Muscle of leg (tissue), 11 donors: ENCODE data around the gene EGFR. TPM values are rescaled to one million over a fixed set of nuclear protein-coding genes. Genes with fewer than 3 reads are reported as not detected.

ENCODE experiments used
- DNase-seq: peaks from one replicate; pipeline ENCODE4 v3.0.0; 2013
- H3K27ac ChIP-seq: one replicate; pipeline ENCODE4 v1.5.1; 2013; ENCODE audit warnings: mild to moderate bottlenecking, low read length, control low read depth
- H3K27me3 ChIP-seq: one replicate; pipeline ENCODE4 v1.6.1; 2013; ENCODE audit warnings: low read length; ENCODE audit not compliant: control insufficient read depth, insufficient read depth
- H3K36me3 ChIP-seq: one replicate; pipeline ENCODE4 v1.6.1; 2013; ENCODE audit warnings: low read length; ENCODE audit not compliant: control insufficient read depth, insufficient read depth
- H3K4me1 ChIP-seq: one replicate; pipeline ENCODE4 v1.6.1; 2013; ENCODE audit warnings: low read length; ENCODE audit not compliant: control insufficient read depth, insufficient read depth
- H3K4me3 ChIP-seq: one replicate; pipeline ENCODE4 v1.5.1; 2013; ENCODE audit warnings: low read length, control low read depth
- H3K9me3 ChIP-seq: replicated peaks from 2 replicates; pipeline ENCODE4 v1.6.1; 2013; ENCODE audit warnings: low read depth, low read length; ENCODE audit not compliant: control insufficient read depth
- WGBS: methylation state at CpG from one replicate; pipeline ENCODE4 v1.1.5; 2013; ENCODE audit warnings: missing lambda C conversion rate; ENCODE audit not compliant: insufficient coverage; 5-methylcytosine and 5-hydroxymethylcytosine counted together
- polyA plus RNA-seq, 8 donors: library from polyadenylated mRNA; unstranded; fragments of 120-200 nt; gene quantifications; one replicate each; pipeline versions ENCODE4 v1.2.1 to v1.2.3, GENCODE V29; 2013; ENCODE audit warnings: inconsistent platforms in 1 of 8, low replicate concordance in 1 of 8; ENCODE audit not compliant: insufficient read length in 8 of 8, insufficient read depth in 1 of 8
- total RNA-seq: library from RNA; stranded (reverse); fragments of 120-200 nt; gene quantifications from one replicate; pipeline ENCODE4 v1.2.4, GENCODE V29; 2013

The EGFR gene
- total and polyA plus RNA-seq, 9 donors: 18.6 to 42.8 (median 25.5) TPM

DNA sequence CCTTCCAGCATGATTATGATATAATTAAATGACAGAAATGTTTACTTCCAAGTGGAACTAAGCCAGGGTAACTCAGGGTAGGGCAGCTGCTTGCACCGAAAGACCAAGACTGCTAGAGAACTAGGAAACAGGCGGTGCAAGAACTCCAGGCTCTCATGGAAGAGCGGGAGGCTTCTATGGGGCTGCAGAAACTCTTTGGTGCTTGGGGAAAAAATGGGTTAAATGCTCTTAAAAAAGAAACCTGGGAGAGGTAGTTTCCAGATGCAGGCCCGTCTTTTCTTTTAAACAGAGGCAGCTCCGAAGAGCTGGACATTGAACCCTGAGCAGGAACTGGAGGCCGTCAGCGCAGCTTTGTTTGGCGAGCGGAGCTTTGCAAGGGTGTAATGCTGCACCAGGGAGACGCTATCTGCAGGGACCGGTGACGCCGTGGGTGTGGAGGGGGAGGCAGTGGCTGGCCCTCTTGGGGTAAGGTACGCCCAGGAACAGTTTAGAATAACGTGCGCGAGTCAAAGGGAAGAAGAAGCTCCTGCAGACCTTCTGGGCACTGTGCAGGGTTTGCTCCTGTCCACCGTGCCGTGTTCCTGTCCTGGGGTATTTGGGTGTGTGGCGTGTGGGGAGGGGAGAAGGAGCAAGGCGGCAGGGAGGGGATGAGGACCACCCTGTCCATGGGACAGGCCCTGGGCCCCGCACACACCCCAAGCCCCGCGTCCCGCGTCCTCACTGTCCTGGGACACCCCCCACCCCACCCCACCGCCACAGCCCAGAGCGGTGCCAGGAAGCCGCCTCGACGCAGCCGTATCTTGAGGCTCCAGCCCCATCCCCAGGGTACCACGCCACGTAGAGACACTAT is 59.0 kb downstream of the EGFR start:
- H3K4me1 ChIP-seq: peaks cover 45% of the 10 kb centered on the region
- H3K36me3 ChIP-seq: no peaks in the 10 kb centered on the region
- 67% methylated on average over 23 of the region's 34 CpGs for WGBS
- no peak for DNase-seq
- H3K9me3 ChIP-seq: no peaks in the 10 kb centered on the region
- no peak overlapping the region for H3K27ac ChIP-seq
- no peak overlapping the region for H3K4me3 ChIP-seq
- H3K27me3 ChIP-seq: no peaks in the 10 kb centered on the region

DNA sequence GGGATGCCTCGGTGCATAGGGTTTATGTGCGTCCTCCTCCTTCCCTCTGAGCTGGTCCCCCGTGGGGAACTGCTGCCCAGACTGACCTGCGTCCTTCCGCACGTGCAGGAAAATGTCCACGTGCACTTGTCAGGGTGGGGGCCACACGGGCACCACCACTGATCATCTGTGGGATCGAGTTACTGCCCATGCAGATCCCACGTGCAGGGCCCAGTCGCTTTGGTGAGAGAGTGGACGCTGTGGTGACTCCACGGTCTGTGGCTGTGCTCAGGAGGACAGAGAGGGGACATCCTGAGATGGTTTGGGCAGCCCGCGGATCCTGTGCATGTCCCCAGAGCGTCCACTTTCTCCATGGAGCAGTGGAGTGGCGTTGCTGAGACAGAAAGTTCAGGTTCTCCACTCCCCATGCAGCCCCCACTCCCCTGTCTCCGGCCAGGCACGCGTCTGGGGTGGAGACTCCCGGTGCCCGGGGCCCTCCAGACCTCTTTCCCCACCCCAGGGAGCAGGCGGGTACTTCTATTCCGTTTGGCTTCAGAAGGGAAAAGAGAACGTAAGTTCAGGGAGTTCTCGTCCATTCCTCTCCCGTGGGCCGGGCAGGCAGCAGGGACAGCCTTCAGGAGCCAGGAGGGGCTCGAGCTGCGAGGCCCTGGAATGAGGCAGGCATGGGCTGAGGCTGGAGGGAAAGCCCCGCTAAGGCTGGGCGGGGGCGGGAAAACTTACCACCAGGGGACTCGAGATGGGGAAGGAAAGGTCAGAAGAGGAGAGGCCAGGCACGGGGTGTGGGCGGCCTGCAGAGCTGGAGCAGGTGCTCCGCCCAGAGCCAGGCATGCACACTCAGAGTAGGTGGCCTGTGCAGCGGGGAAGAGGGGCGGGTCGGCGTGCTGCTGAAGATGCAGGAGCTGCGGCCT is 59.9 kb downstream of the EGFR start:
- H3K36me3 ChIP-seq: no peaks in the 10 kb centered on the region

DNA sequence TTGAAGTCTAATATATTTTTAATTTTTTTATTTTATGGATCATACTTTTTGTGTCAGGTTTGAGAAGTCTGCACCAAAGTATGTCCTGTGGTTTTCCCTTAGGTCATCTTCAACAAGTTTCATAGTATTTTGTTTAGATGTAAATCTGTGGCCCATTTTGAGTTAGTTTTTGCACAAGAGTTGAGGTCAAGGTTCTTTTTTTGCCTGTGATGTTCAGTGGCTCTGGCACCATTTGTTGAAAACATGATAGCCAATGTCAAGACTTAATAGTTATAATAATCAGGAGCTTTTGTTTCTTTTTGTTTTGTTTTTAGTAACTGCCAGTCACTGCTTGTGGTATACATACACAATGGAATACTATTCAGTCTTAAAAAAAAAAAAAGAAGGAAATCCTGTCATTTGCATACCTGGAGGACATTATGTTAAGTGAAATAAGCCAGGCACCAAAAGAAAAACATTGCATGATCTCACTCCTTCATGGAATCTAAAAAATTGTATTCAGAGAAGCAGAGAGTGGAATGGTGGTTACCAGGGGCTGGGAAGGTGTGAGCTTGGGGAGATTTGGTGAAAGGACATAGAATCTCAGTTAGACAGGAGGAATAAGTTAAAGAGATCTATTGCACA is 61.3 kb downstream of the EGFR start:
- Histone ChIP-seq H3K27ac (no peak overlapping the region), H3K36me3 (no peaks in the 10 kb centered on the region), H3K9me3 (no peaks in the 10 kb centered on the region), H3K4me3 (no peak overlapping the region), H3K4me1 (peaks cover 29% of the 10 kb centered on the region), H3K27me3 (no peaks in the 10 kb centered on the region)
- DNase-seq: no peak

More for the DNA sequence above, 59.9 kb downstream of the EGFR start:
- H3K27ac ChIP-seq: no peak overlapping the region
- no peak overlapping the region for H3K4me3 ChIP-seq
- H3K9me3 ChIP-seq: no peaks in the 10 kb centered on the region
- 65% methylated on average over 31 of the region's 42 CpGs for WGBS
- H3K4me1 ChIP-seq: peaks cover 38% of the 10 kb centered on the region
- DNase-seq: no peak
- H3K27me3 ChIP-seq: no peaks in the 10 kb centered on the region

DNA sequence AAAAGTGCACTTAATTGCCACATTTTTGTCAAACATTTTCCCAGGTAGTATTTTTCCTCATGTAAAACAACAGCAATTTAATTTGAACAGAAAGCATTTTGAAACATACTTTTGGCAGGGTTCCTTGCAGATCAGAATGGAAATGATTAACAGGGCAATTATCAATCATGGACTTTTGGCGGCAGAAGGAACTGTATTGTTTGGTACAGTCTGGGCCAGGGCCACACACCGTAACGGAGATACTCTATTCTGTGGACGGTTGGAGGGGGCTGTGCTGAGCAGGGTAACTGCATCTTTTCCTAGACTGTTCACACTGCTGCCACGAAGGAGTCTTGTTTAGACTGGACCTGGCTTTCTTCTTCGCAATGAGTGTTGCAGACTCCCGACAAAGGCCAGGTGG is 62.3 kb downstream of the EGFR start:
- no peaks in the 10 kb centered on the region for H3K36me3 ChIP-seq
- no peak for DNase-seq
- 45% methylated on average over 7 of the region's 7 CpGs for WGBS

DNA sequence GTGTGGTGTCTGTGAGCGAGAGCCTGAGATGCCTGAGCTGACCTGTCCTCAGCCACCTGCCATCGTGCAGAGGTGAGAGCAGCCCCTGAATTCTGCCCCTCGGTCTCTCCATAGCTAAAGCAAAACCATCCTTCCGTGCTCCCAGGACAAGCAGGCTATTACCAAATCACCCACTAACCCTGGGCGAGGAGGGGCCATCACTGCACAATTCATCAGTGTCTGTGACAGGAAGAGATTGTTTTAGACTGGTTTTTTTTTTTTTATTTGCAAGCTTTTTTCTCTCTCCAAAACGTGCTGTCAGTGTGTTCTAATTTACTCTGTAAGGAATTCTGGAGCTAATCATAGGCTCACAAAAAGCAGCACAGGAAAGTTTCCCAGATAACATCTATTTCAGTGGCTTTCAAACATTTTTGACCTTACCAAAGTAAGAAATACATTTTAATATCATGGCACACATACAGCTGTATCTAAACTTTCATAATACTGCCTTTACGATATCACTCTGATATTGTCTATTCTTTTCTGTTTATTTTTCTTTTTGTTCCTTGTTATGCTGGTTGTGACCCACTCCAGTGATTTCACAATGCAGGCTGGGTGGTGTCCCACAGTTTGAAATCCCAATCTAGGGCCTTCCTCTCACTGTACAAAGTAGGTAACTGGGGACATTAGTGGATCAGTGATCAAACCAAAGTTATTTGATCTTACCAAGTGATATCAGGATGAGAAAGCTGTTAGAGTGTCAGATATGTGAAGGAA is 62.8 kb downstream of the EGFR start:
- WGBS: no CpG with 5 or more reads among the region's 7 CpGs
- H3K27me3 ChIP-seq: no peaks in the 10 kb centered on the region
- no peak for DNase-seq
- H3K9me3 ChIP-seq: no peaks in the 10 kb centered on the region
- H3K4me3 ChIP-seq: no peak overlapping the region
- H3K36me3 ChIP-seq: no peaks in the 10 kb centered on the region
- peaks cover 30% of the 10 kb centered on the region for H3K4me1 ChIP-seq
- H3K27ac ChIP-seq: no peak overlapping the region

More for the DNA sequence above, 62.3 kb downstream of the EGFR start:
- Histone ChIP-seq H3K4me1 (peaks cover 27% of the 10 kb centered on the region), H3K4me3 (no peak overlapping the region), H3K27ac (no peak overlapping the region), H3K9me3 (no peaks in the 10 kb centered on the region), H3K27me3 (no peaks in the 10 kb centered on the region)

DNA sequence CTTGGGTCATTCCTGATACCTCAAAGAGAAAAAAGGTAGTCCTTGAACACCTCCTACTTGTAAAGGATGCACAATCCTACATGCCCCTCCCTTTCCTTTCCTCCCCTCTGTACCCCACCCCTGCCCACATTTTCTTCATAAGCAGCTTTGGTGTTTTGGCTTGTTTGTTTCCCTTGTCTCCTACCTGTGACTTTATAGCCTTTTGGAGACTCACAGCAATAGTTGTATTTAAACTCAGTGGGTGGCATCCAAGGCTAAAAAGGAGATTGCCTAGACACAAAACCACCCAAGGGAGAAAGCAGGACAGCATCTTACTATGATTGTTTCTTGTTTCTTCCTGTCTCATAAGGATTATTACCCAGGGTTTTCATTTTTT is 63.4 kb downstream of the EGFR start:
- DNase-seq: no peak
- no peaks in the 10 kb centered on the region for H3K36me3 ChIP-seq
- no peak overlapping the region for H3K4me3 ChIP-seq
- H3K27me3 ChIP-seq: no peaks in the 10 kb centered on the region
- no peaks in the 10 kb centered on the region for H3K9me3 ChIP-seq
- peaks cover 36% of the 10 kb centered on the region for H3K4me1 ChIP-seq
- H3K27ac ChIP-seq: no peak overlapping the region

DNA sequence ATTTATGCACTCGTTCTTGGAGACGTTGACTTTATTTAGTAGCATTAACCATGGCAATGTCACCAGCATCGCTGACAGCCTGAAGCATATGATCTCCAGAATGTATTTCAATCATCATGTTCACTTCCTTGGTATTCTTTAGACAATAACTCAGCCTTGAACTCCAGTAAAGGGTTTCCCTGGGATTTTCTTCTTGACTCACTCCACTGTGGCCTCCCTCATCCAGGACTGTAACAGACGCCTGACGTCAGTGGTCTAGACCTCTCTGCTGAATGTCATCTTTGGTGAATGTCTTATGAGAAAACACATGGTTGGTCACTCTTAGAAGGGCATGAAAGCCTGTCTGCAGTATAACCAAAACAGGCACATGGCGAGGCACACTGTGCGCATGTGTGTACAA is 64.4 kb downstream of the EGFR start:
- Histone ChIP-seq H3K27me3 (no peaks in the 10 kb centered on the region), H3K4me1 (peaks cover 37% of the 10 kb centered on the region), H3K27ac (no peak overlapping the region), H3K4me3 (no peak overlapping the region), H3K9me3 (no peaks in the 10 kb centered on the region), H3K36me3 (peaks cover 2% of the 10 kb centered on the region)
- DNase-seq: no peak
- WGBS: 92% methylated on average over 5 of the region's 7 CpGs

DNA sequence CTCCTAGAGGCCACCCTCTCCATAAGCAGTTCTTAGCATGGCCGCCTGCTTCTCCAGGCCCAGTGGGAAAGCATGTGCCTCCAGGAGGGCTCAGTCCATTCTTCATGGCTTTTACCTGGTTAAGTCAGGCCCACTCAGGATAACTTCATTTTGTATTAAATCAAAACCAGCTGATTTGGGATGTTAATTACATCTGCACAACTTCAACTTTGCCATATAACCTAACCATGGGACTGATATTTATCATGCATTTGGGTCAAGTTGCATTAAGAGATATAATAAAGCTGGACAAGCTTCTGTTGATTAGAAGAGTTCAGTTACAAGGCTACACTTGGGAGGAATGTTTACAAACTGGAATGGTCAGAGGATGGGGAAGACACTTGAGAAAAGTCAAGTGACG is 65.5 kb downstream of the EGFR start:
- DNase-seq: no peak
- WGBS: 100% methylated on average over 1 of the region's 2 CpGs
- Histone ChIP-seq H3K4me3 (no peak overlapping the region), H3K4me1 (peaks cover 32% of the 10 kb centered on the region), H3K27ac (no peak overlapping the region), H3K9me3 (no peaks in the 10 kb centered on the region), H3K27me3 (no peaks in the 10 kb centered on the region), H3K36me3 (peaks cover 2% of the 10 kb centered on the region)

DNA sequence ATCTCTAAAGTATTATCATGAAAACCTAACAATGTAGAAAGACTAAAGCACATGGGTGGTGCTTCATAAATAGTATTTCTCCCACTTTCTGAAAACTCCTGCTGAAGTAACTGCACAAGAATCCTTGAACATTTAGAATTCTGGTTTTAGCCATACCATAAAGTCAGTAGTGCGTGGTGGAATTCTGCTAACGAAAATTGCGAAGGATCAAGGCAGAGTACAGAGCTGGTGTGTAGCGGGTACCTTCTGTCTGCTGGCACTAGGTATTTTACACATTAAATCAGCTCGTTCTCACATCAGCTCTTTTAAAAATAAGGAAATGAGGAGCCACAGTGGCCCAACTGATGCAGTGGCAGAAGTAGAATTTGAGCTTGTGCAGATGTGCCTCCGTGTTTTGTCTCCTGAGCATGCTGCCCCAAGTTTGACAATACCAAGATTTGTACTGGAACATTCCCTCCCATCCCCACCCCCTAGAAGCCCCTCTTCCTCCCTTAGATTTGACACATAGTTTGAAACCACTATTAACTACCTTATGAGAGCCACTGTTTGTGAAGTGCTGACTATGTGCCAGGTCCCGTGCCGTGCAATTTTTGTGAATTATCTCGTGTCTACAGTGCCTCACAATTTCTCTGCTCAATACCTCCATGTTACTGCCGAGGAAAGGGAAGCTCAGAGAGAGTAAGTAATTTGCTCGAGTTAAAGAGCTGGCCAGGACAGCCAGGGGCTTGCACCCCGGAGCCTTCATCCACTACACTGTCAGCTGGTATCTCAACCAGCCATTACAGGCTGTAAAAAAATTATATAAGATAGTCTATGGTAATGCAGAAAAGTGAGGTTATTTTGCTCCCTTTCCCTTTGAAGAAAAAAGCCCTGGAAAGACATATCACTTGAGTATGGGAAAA is 66.9 kb downstream of the EGFR start:
- no peaks in the 10 kb centered on the region for H3K27me3 ChIP-seq
- H3K36me3 ChIP-seq: peaks cover 2% of the 10 kb centered on the region
- H3K27ac ChIP-seq: peak overlapping the region; percentile 75
- WGBS: 20% methylated on average over 1 of the region's 12 CpGs
- no peak overlapping the region for H3K4me3 ChIP-seq
- no peak for DNase-seq
- H3K4me1 ChIP-seq: peaks cover 32% of the 10 kb centered on the region
- no peaks in the 10 kb centered on the region for H3K9me3 ChIP-seq
